ENCODE data around the gene TRABD2B. TPM values are rescaled to one million over a fixed set of nuclear protein-coding genes. Genes with fewer than 3 reads are reported as not detected.

The TRABD2B gene
- total and polyA plus RNA-seq, 4 donors = 0.28 to 2.6 (median 1.3) TPM

- no peak for DNase-seq (ENCODE audit: low spot score)
- Histone ChIP-seq H3K27me3 (ENCODE audit: control insufficient read depth in 4 of 4, insufficient read depth in 4 of 4, low read length in 3 of 4) (no peaks in the 10 kb centered on the region), H3K27ac (ENCODE audit: low read depth in 1 of 2, low read length in 2 of 2) (peak overlapping the region; percentile 79 to 80), H3K4me1 (ENCODE audit: control insufficient read depth in 4 of 4, insufficient read depth in 4 of 4, low read length in 3 of 4) (peaks cover 17 to 80% (median 54%) of the 10 kb centered on the region in 4 donors), H3K9ac (ENCODE audit: low read depth in 1 of 2, low read length in 2 of 2) (no peak overlapping the region), H3K36me3 (ENCODE audit: control insufficient read depth in 4 of 4, insufficient read depth in 3 of 4, low read depth in 1 of 4, low read length in 3 of 4) (no peaks in the 10 kb centered on the region), H3K4me3 (ENCODE audit: low read depth in 1 of 3, low read length in 3 of 3) (no peak overlapping the region), H3K9me3 (ENCODE audit: control insufficient read depth in 4 of 4, low read length in 3 of 4) (no peaks in the 10 kb centered on the region)
- WGBS = 88% methylated on average over 7 of the region's 7 CpGs
- TF ChIP-seq SP1 (IDR thresholded peaks at IDR 0.05) = no peak
Observed at GRCh38 chr1:47967864-47968555, 29.2 kb downstream of the TRABD2B start.

GRCh38 chr1:47965816-47966215 is 31.4 kb downstream of the TRABD2B start:
- TF ChIP-seq YY1 (IDR thresholded peaks at IDR 0.05) (no peak), SP1 (IDR thresholded peaks at IDR 0.05) (no peak), FOXA2 (IDR thresholded peaks at IDR 0.05) (no peak), HNF4A (conservative IDR thresholded peaks at IDR 0.05) (no peak), TAF1 (conservative IDR thresholded peaks at IDR 0.05) (no peak), JUND (IDR thresholded peaks at IDR 0.05) (no peak), HNF4G (IDR thresholded peaks at IDR 0.05) (no peak), CTCF (IDR thresholded peaks at IDR 0.05; ENCODE audit: low read depth, low read length, missing input control) (no peak), EGR1 (IDR thresholded peaks at IDR 0.05; ENCODE audit: low read depth in 2 of 2) (no peak), ATF3 (IDR thresholded peaks at IDR 0.05) (no peak), MAX (IDR thresholded peaks at IDR 0.05) (no peak), NR2F2 (IDR thresholded peaks at IDR 0.05) (no peak), RAD21 (IDR thresholded peaks at IDR 0.05) (no peak), GABPA (IDR thresholded peaks at IDR 0.05 in 1 of 2, conservative IDR thresholded peaks at IDR 0.05 in 1 of 2) (no peak), RXRA (IDR thresholded peaks at IDR 0.05) (no peak), ZBTB33 (IDR thresholded peaks at IDR 0.05) (no peak)
- H3K4me3 ChIP-seq (ENCODE audit: low read depth in 1 of 3, low read length in 3 of 3) = no peak overlapping the region
- no peak overlapping the region for H3K9ac ChIP-seq (ENCODE audit: low read depth in 1 of 2, low read length in 2 of 2)
- no peaks in the 10 kb centered on the region for H3K27me3 ChIP-seq (ENCODE audit: control insufficient read depth in 4 of 4, insufficient read depth in 4 of 4, low read length in 3 of 4)
- WGBS = 93% methylated on average over 4 of the region's 4 CpGs
- H3K27ac ChIP-seq (ENCODE audit: low read depth in 1 of 2, low read length in 2 of 2) = no peak overlapping the region
- DNase-seq (ENCODE audit: low spot score) = no peak
- H3K36me3 ChIP-seq (ENCODE audit: control insufficient read depth in 4 of 4, insufficient read depth in 3 of 4, low read depth in 1 of 4, low read length in 3 of 4) = no peaks in the 10 kb centered on the region
- H3K4me1 ChIP-seq (ENCODE audit: control insufficient read depth in 4 of 4, insufficient read depth in 4 of 4, low read length in 3 of 4) = peaks cover 16 to 75% (median 54%) of the 10 kb centered on the region in 4 donors
- H3K9me3 ChIP-seq (ENCODE audit: control insufficient read depth in 4 of 4, low read length in 3 of 4) = no peaks in the 10 kb centered on the region
